Measurements from ENCODE around the gene RBM45. TPM values are rescaled to one million over a fixed set of nuclear protein-coding genes. Genes with fewer than 3 reads are reported as not detected.
"Not testable (repeated sequence)": the region's sequence is repeated elsewhere in the genome, so short reads cannot be mapped to it uniquely, and the experiment has no call there.

The RBM45 gene
- polyA plus RNA-seq, 2 of the 4 experiments (the other 2 are of a cell fraction), result 15.2 to 20.9 TPM

GRCh38 chr2:178074123-178075005, 37.9 kb upstream of the RBM45 start:
- no peak for TF ChIP-seq ZSCAN20 (CRISPR knock-in tag; IDR thresholded peaks at IDR 0.05)
- no peak for TF ChIP-seq TP53 (CRISPR knock-in tag; IDR thresholded peaks at IDR 0.05)
- TF ChIP-seq GATA3 (IDR thresholded peaks at IDR 0.05; ENCODE audit: borderline replicate concordance), result peak; percentile 57; the same call in 1 of the 2 replicates
- POLR2A ChIA-PET, result interaction anchor here (0.9 to 1.1 kb wide), 2 partner anchors 85 to 377 kb away, joined by 3 read pairs; partner anchors contain the start of genes PJVK and PRKRA
- no peaks in the 10 kb centered on the region for H3K9me3 ChIP-seq
- DNase-seq (ENCODE audit: low read depth in 1 of 2, low spot score in 1 of 2) (peak in 1 of 2 experiments; percentile 4), ATAC-seq (no peak), FAIRE-seq (no peak)
- H3K4me2 ChIP-seq, result peak overlapping the region; percentile 77
- H3K4me1 ChIP-seq, result peaks cover 41% of the 10 kb centered on the region; the same call in 2 of the 3 replicates
- no peak overlapping the region for H3K4me3 ChIP-seq
- H3K27ac ChIP-seq, result peak overlapping the region in 1 of 2 experiments; percentile 4; a peak in 1 of 6 replicates
- CTCF ChIA-PET, result interaction anchor here (0.9 to 1.7 kb wide), 3 partner anchors 38 to 340 kb away, joined by 3 to 5 read pairs (median 3); partner anchors contain the start of gene RBM45
- 91% methylated on average over 8 of the region's 8 CpGs for WGBS (ENCODE audit: missing lambda C conversion rate)

- H3K9me3 ChIP-seq, result no peaks in the 10 kb centered on the region
- ATAC-seq (no peak), DNase-seq (ENCODE audit: low read depth in 1 of 2, low spot score in 1 of 2) (no peak), FAIRE-seq (no peak)
- H3K4me2 ChIP-seq, result peak overlapping the region; percentile 37; the same call in 2 of the 3 replicates
- POLR2A ChIA-PET, result no interaction called here
- no peak overlapping the region; a peak in 1 of 6 replicates for H3K27ac ChIP-seq
- peaks cover 41% of the 10 kb centered on the region; the same call in 2 of the 3 replicates for H3K4me1 ChIP-seq
- CTCF ChIA-PET, result interaction anchor here (1.7 kb wide), 1 partner anchor 37 kb away, joined by 5 read pairs; the partner anchor contains the start of gene RBM45
- no peak overlapping the region for H3K4me3 ChIP-seq
- TF ChIP-seq NFE2L2 (conservative IDR thresholded peaks at IDR 0.05; ENCODE audit: low read length), result no peak
- WGBS (ENCODE audit: missing lambda C conversion rate), result 81% methylated on average over 1 of the region's 1 CpG
These were observed 37.3 kb upstream of the RBM45 start for GRCh38 chr2:178075006-178075326.

- Histone ChIP-seq H3K27ac (no peak overlapping the region), H3K4me2 (no peak overlapping the region), H3K9me3 (no peaks in the 10 kb centered on the region), H3K4me3 (no peak overlapping the region), H3K4me1 (peaks cover 31% of the 10 kb centered on the region; the same call in 2 of the 3 replicates)
- no peak for ATAC-seq
- ChIA-PET CTCF (no interaction called here), POLR2A (no interaction called here)
- TF ChIP-seq GATA3 (IDR thresholded peaks at IDR 0.05; ENCODE audit: borderline replicate concordance), result no peak
- TF ChIP-seq MAX (IDR thresholded peaks at IDR 0.05), result no peak
- TF ChIP-seq HEYL (CRISPR knock-in tag; IDR thresholded peaks at IDR 0.05), result no peak
- no peak for TF ChIP-seq ZNF302 (CRISPR knock-in tag; IDR thresholded peaks at IDR 0.05)
- no peak for TF ChIP-seq FOSB (CRISPR knock-in tag; IDR thresholded peaks at IDR 0.05)
- TF ChIP-seq CHD4 (IDR thresholded peaks at IDR 0.05; ENCODE audit: borderline replicate concordance), result no peak
- no peak for TF ChIP-seq KDM1A (IDR thresholded peaks at IDR 0.05; ENCODE audit: low read depth)
- TF ChIP-seq EHF (CRISPR knock-in tag; IDR thresholded peaks at IDR 0.05), result no peak
- no peak for DNase-seq (ENCODE audit: low read depth in 1 of 2, low spot score in 1 of 2)
- no peak for FAIRE-seq
These were observed 36.1 kb upstream of the RBM45 start for GRCh38 chr2:178076130-178076529.

GRCh38 chr2:178079279-178079678, 33.0 kb upstream of the RBM45 start:
- CTCF ChIA-PET, result interaction anchor here (1.4 kb wide), 1 partner anchor 34 kb away, joined by 3 read pairs; no protein-coding TSS in a partner anchor
- FAIRE-seq; H3K4me3 ChIP-seq; DNase-seq (ENCODE audit: low read depth in 1 of 2, low spot score in 1 of 2); ATAC-seq; H3K4me2 ChIP-seq; H3K9me3 ChIP-seq; H3K27ac ChIP-seq; H3K4me1 ChIP-seq; POLR2A ChIA-PET: not testable (repeated sequence)
- WGBS (ENCODE audit: missing lambda C conversion rate), result 38% methylated on average over 3 of the region's 3 CpGs

GRCh38 chr2:178082408-178083045, 29.7 kb upstream of the RBM45 start:
- ChIA-PET POLR2A (no interaction called here), CTCF (no interaction called here)
- no peak overlapping the region for H3K4me3 ChIP-seq
- H3K27ac ChIP-seq, result no peak overlapping the region
- no peaks in the 10 kb centered on the region for H3K9me3 ChIP-seq
- ATAC-seq (no peak), DNase-seq (ENCODE audit: low read depth in 1 of 2, low spot score in 1 of 2) (no peak), FAIRE-seq (no peak)
- no peak overlapping the region for H3K4me2 ChIP-seq
- 59% methylated on average over 3 of the region's 3 CpGs for WGBS (ENCODE audit: missing lambda C conversion rate)
- no peaks in the 10 kb centered on the region for H3K4me1 ChIP-seq
- TF ChIP-seq RNF2 (IDR thresholded peaks at IDR 0.05; ENCODE audit: borderline replicate concordance, low read depth), result no peak
- TF ChIP-seq CBX8 (IDR thresholded peaks at IDR 0.05), result no peak
